Measurements from ENCODE around the gene RIMBP2.

DNA sequence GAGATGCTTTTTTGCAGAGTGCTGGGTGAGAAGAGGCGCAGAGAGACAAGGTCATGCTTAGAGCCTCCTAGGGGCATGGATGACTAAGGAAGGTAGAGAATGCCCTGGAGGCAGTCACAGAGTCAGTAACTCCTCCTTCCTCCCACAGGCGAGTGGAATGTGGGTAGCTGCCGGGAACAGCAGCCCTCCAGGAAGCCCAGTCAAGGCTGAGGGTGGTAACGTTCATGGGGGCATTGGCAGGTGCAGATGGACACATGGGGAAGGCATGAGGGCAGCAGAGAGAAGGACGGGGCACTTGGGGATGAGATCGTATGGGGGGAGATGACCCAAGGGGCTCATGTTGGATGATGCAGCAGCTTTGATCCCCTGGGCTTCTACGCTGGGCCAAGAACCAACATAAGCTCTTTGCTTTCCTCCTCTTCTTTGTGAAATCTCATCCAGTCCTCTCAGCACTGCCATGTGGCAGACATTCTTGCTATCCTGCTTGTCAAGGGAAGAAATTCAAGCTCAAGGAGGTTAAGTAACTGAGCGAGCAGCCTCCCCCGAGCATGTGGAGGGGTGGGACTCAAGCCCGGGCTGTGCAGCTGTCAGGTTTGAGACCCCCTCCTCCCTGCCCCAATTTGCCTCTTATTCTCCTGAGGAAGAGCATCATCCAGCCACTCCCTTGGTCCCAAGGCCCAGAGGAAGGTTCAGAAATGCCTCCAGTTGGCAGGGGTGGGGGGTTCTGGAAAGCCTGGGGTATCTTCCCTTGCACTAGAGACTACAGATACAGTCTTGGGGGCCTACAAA, 190.5 kb downstream of the RIMBP2 start:
- TF ChIP-seq EZH2 (IDR thresholded peaks at IDR 0.05; ENCODE audit: low read depth, unreplicated experiment) (no peak), EZH2phosphoT487 (IDR thresholded peaks at IDR 0.05; ENCODE audit: unreplicated experiment) (no peak), POLR2AphosphoS5 (IDR thresholded peaks at IDR 0.05; ENCODE audit: low read depth) (no peak), JUNB (IDR thresholded peaks at IDR 0.05; ENCODE audit: unreplicated experiment) (no peak), ZNF331 (CRISPR knock-in tag; IDR thresholded peaks at IDR 0.05; ENCODE audit: low read depth) (no peak), CREB1 (CRISPR knock-in tag; IDR thresholded peaks at IDR 0.05; ENCODE audit: low read depth) (no peak), NANOG (IDR thresholded peaks at IDR 0.05; ENCODE audit: borderline replicate concordance) (no peak), ZNF114 (CRISPR knock-in tag; IDR thresholded peaks at IDR 0.05) (no peak), STAT1 (IDR thresholded peaks at IDR 0.05; ENCODE audit: unreplicated experiment) (no peak)
- TF ChIP-seq, protein P1, sequence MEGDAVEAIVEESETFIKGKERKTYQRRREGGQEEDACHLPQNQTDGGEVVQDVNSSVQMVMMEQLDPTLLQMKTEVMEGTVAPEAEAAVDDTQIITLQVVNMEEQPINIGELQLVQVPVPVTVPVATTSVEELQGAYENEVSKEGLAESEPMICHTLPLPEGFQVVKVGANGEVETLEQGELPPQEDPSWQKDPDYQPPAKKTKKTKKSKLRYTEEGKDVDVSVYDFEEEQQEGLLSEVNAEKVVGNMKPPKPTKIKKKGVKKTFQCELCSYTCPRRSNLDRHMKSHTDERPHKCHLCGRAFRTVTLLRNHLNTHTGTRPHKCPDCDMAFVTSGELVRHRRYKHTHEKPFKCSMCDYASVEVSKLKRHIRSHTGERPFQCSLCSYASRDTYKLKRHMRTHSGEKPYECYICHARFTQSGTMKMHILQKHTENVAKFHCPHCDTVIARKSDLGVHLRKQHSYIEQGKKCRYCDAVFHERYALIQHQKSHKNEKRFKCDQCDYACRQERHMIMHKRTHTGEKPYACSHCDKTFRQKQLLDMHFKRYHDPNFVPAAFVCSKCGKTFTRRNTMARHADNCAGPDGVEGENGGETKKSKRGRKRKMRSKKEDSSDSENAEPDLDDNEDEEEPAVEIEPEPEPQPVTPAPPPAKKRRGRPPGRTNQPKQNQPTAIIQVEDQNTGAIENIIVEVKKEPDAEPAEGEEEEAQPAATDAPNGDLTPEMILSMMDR (conservative IDR thresholded peaks at IDR 0.05; ENCODE audit: low read depth in 2 of 2), result no peak
- TF ChIP-seq, protein P2, sequence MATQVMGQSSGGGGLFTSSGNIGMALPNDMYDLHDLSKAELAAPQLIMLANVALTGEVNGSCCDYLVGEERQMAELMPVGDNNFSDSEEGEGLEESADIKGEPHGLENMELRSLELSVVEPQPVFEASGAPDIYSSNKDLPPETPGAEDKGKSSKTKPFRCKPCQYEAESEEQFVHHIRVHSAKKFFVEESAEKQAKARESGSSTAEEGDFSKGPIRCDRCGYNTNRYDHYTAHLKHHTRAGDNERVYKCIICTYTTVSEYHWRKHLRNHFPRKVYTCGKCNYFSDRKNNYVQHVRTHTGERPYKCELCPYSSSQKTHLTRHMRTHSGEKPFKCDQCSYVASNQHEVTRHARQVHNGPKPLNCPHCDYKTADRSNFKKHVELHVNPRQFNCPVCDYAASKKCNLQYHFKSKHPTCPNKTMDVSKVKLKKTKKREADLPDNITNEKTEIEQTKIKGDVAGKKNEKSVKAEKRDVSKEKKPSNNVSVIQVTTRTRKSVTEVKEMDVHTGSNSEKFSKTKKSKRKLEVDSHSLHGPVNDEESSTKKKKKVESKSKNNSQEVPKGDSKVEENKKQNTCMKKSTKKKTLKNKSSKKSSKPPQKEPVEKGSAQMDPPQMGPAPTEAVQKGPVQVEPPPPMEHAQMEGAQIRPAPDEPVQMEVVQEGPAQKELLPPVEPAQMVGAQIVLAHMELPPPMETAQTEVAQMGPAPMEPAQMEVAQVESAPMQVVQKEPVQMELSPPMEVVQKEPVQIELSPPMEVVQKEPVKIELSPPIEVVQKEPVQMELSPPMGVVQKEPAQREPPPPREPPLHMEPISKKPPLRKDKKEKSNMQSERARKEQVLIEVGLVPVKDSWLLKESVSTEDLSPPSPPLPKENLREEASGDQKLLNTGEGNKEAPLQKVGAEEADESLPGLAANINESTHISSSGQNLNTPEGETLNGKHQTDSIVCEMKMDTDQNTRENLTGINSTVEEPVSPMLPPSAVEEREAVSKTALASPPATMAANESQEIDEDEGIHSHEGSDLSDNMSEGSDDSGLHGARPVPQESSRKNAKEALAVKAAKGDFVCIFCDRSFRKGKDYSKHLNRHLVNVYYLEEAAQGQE (IDR thresholded peaks at IDR 0.05; ENCODE audit: unreplicated experiment), result no peak
- TF ChIP-seq, protein P3, sequence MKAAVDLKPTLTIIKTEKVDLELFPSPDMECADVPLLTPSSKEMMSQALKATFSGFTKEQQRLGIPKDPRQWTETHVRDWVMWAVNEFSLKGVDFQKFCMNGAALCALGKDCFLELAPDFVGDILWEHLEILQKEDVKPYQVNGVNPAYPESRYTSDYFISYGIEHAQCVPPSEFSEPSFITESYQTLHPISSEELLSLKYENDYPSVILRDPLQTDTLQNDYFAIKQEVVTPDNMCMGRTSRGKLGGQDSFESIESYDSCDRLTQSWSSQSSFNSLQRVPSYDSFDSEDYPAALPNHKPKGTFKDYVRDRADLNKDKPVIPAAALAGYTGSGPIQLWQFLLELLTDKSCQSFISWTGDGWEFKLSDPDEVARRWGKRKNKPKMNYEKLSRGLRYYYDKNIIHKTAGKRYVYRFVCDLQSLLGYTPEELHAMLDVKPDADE (IDR thresholded peaks at IDR 0.05), result no peak
- TF ChIP-seq, protein P4, sequence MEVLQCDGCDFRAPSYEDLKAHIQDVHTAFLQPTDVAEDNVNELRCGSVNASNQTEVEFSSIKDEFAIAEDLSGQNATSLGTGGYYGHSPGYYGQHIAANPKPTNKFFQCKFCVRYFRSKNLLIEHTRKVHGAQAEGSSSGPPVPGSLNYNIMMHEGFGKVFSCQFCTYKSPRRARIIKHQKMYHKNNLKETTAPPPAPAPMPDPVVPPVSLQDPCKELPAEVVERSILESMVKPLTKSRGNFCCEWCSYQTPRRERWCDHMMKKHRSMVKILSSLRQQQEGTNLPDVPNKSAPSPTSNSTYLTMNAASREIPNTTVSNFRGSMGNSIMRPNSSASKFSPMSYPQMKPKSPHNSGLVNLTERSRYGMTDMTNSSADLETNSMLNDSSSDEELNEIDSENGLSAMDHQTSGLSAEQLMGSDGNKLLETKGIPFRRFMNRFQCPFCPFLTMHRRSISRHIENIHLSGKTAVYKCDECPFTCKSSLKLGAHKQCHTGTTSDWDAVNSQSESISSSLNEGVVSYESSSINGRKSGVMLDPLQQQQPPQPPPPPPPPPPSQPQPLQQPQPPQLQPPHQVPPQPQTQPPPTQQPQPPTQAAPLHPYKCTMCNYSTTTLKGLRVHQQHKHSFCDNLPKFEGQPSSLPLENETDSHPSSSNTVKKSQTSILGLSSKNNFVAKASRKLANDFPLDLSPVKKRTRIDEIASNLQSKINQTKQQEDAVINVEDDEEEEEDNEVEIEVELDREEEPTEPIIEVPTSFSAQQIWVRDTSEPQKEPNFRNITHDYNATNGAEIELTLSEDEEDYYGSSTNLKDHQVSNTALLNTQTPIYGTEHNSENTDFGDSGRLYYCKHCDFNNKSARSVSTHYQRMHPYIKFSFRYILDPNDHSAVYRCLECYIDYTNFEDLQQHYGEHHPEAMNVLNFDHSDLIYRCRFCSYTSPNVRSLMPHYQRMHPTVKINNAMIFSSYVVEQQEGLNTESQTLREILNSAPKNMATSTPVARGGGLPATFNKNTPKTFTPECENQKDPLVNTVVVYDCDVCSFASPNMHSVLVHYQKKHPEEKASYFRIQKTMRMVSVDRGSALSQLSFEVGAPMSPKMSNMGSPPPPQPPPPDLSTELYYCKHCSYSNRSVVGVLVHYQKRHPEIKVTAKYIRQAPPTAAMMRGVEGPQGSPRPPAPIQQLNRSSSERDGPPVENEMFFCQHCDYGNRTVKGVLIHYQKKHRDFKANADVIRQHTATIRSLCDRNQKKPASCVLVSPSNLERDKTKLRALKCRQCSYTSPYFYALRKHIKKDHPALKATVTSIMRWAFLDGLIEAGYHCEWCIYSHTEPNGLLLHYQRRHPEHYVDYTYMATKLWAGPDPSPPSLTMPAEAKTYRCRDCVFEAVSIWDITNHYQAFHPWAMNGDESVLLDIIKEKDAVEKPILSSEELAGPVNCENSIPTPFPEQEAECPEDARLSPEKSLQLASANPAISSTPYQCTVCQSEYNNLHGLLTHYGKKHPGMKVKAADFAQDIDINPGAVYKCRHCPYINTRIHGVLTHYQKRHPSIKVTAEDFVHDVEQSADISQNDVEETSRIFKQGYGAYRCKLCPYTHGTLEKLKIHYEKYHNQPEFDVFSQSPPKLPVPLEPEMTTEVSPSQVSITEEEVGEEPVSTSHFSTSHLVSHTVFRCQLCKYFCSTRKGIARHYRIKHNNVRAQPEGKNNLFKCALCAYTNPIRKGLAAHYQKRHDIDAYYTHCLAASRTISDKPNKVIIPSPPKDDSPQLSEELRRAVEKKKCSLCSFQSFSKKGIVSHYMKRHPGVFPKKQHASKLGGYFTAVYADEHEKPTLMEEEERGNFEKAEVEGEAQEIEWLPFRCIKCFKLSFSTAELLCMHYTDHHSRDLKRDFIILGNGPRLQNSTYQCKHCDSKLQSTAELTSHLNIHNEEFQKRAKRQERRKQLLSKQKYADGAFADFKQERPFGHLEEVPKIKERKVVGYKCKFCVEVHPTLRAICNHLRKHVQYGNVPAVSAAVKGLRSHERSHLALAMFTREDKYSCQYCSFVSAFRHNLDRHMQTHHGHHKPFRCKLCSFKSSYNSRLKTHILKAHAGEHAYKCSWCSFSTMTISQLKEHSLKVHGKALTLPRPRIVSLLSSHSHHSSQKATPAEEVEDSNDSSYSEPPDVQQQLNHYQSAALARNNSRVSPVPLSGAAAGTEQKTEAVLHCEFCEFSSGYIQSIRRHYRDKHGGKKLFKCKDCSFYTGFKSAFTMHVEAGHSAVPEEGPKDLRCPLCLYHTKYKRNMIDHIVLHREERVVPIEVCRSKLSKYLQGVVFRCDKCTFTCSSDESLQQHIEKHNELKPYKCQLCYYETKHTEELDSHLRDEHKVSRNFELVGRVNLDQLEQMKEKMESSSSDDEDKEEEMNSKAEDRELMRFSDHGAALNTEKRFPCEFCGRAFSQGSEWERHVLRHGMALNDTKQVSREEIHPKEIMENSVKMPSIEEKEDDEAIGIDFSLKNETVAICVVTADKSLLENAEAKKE (CRISPR knock-in tag; IDR thresholded peaks at IDR 0.05), result no peak
